Mesothelial cell of epicardium (in vitro differentiated cells): ENCODE results near the gene RTF1. TPM values are rescaled to one million over a fixed set of nuclear protein-coding genes. Genes with fewer than 3 reads are reported as not detected.

Source experiments
- DNase-seq, 2 experiments: peaks; one replicate each; pipeline ENCODE4 v3.0.0; 2021; ENCODE audit warnings: low spot score in 2 of 2; ENCODE audit not compliant: unreplicated experiment in 2 of 2
- H3K27ac Mint-ChIP-seq: 2 replicates; pipeline ENCODE4 v1.8.0; 2021; ENCODE audit warnings: mixed read lengths
- H3K27me3 Mint-ChIP-seq: 2 replicates; pipeline ENCODE4 v1.8.0; 2021; ENCODE audit warnings: low read depth, mixed read lengths
- H3K36me3 Mint-ChIP-seq: 2 replicates; pipeline ENCODE4 v1.8.0; 2021; ENCODE audit warnings: mixed read lengths
- H3K4me1 Mint-ChIP-seq: 2 replicates; pipeline ENCODE4 v1.8.0; 2021; ENCODE audit warnings: mixed read lengths
- H3K4me3 Mint-ChIP-seq: 2 replicates; pipeline ENCODE4 v1.8.0; 2021; ENCODE audit warnings: mild to moderate bottlenecking, moderate library complexity, mixed read lengths
- H3K9me3 Mint-ChIP-seq: 2 replicates; pipeline ENCODE4 v1.8.0; 2021; ENCODE audit warnings: mixed read lengths
- CTCF ChIP-seq: fragments of 200-600 bp; sonication (generic); IDR thresholded peaks from one replicate; pipeline ENCODE4 v1.5.0; 2021; ENCODE audit warnings: antibody characterized with exemption; ENCODE audit not compliant: unreplicated experiment
- total RNA-seq: library from RNA; stranded (reverse); gene quantifications from 3 replicates; pipeline ENCODE4 v1.2.1, GENCODE V29; 2021

Gene RTF1
- total RNA-seq, 1 donor from 2014 or later, result 63.5 TPM

DNA sequence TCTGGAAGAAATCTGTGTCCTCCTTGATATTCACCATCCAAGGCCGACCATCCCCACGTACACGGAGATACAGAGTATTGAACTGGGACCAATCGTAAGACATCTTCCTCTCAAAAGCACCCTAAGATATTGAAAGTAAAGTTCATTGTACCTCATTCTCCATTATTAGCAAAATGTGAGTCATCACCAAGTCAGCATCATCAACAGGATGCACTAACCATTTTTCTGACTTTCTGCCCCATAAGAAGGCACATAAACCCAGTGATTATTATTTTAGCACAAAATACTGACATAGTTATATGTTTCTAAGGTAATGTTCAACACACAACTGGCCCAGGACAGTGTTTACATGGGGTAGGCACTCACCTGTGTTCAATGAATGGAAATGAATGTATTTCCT lies 22.0 kb upstream of the RTF1 start:
- H3K36me3 Mint-ChIP-seq, result peaks cover 20% of the 10 kb centered on the region
- no peaks in the 10 kb centered on the region for H3K4me1 Mint-ChIP-seq
- TF ChIP-seq CTCF, result no peak
- H3K9me3 Mint-ChIP-seq, result no peaks in the 10 kb centered on the region
- no peak overlapping the region for H3K27ac Mint-ChIP-seq
- no peaks in the 10 kb centered on the region for H3K27me3 Mint-ChIP-seq
- no peak overlapping the region for H3K4me3 Mint-ChIP-seq
- no peak for DNase-seq

DNA sequence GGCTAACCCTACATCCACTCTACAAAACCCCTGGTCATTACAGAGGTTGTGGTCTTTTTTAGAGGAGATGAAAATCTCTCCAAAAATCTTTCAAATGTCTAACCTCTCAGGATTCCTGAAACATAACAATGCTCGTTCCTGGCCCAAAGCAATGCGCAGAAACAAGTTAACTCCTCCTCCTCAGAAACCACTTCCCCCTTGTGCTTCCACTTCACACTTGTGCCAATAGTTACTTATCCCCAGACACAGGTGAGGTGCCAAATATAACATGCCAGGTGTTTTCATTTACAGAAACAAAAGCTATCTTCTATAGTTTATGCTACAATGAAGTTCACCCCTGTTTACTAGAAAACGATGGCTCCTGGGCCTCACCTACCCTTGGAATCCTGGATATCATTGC lies 20.8 kb upstream of the RTF1 start:
- TF ChIP-seq CTCF, result no peak
- Mint-ChIP-seq H3K9me3 (no peaks in the 10 kb centered on the region), H3K4me1 (no peaks in the 10 kb centered on the region), H3K36me3 (peaks cover 22% of the 10 kb centered on the region), H3K27me3 (no peaks in the 10 kb centered on the region), H3K4me3 (no peak overlapping the region), H3K27ac (no peak overlapping the region)
- no peak for DNase-seq

- peak overlapping the region; percentile 87 for H3K4me3 Mint-ChIP-seq
- H3K27me3 Mint-ChIP-seq, result no peaks in the 10 kb centered on the region
- TF ChIP-seq CTCF, result no peak
- no peaks in the 10 kb centered on the region for H3K9me3 Mint-ChIP-seq
- no peak for DNase-seq
- peak overlapping the region; percentile 95 for H3K27ac Mint-ChIP-seq
- peaks cover 6% of the 10 kb centered on the region for H3K4me1 Mint-ChIP-seq
- peaks cover 2% of the 10 kb centered on the region for H3K36me3 Mint-ChIP-seq
Measured at GRCh38 chr15:41401904-41402267, 15.0 kb upstream of the RTF1 start.

DNA sequence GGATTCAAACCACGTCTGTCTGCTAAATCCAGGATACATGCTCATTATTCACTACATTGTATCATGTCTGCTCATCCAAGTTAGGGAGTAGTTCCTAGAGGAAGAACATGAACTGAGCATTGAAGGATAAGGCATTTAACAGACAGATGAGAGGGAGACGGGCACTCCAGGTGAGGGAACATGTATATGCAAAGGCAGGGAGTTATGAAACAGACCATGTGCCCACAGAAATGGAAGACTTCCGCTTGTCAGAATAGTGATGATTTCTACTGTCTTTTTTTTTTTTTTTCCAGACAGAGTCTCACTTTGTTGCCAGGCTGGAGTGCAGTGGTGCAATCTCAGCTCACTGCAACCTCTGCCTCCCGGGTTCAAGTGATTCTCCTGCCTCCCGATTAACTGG lies 9.6 kb upstream of the RTF1 start:
- DNase-seq, result no peak
- H3K4me3 Mint-ChIP-seq, result no peak overlapping the region
- H3K27ac Mint-ChIP-seq, result no peak overlapping the region
- H3K9me3 Mint-ChIP-seq, result no peaks in the 10 kb centered on the region
- peaks cover 6% of the 10 kb centered on the region for H3K4me1 Mint-ChIP-seq
- no peak for TF ChIP-seq CTCF
- no peaks in the 10 kb centered on the region for H3K27me3 Mint-ChIP-seq
- H3K36me3 Mint-ChIP-seq, result no peaks in the 10 kb centered on the region

GRCh38 chr15:41408234-41408641 lies 8.7 kb upstream of the RTF1 start:
- Mint-ChIP-seq H3K27me3 (no peaks in the 10 kb centered on the region), H3K4me1 (peaks cover 4% of the 10 kb centered on the region), H3K27ac (no peak overlapping the region), H3K9me3 (no peaks in the 10 kb centered on the region), H3K4me3 (no peak overlapping the region), H3K36me3 (no peaks in the 10 kb centered on the region)
- TF ChIP-seq CTCF, result no peak
- DNase-seq, result no peak

DNA sequence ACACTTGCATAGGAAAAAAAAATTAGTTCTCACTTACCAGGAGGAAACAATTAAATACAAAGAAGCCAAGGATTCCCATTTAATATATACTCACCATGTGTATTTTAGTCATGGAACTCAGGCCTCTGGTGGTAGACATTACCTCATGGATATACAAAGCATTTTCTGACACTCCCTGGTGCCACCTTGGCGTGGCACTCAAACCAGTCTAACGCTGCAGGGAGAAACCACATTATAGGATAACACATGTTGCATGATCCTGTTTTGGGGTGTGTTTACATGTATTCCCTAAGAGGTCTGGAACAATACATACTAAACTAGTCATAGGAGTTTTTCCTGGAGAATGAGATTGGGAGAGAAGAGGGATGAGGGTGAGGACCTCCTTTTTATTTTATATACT lies 5.9 kb upstream of the RTF1 start:
- no peaks in the 10 kb centered on the region for H3K27me3 Mint-ChIP-seq
- peaks cover 5% of the 10 kb centered on the region for H3K4me1 Mint-ChIP-seq
- DNase-seq, result no peak
- H3K4me3 Mint-ChIP-seq, result no peak overlapping the region
- no peaks in the 10 kb centered on the region for H3K36me3 Mint-ChIP-seq
- H3K9me3 Mint-ChIP-seq, result no peaks in the 10 kb centered on the region
- H3K27ac Mint-ChIP-seq, result no peak overlapping the region
- no peak for TF ChIP-seq CTCF
